HG02852 (cell line): Measurements from ENCODE around the gene TOMT.

Source experiments
- ATAC-seq: cut with Tn5 transposase; IDR thresholded peaks from one replicate; pipeline ENCODE4 v1.9.1; 2021; ENCODE audit warnings: mild to moderate bottlenecking, moderate library complexity; ENCODE audit not compliant: unreplicated experiment

The TOMT gene

DNA sequence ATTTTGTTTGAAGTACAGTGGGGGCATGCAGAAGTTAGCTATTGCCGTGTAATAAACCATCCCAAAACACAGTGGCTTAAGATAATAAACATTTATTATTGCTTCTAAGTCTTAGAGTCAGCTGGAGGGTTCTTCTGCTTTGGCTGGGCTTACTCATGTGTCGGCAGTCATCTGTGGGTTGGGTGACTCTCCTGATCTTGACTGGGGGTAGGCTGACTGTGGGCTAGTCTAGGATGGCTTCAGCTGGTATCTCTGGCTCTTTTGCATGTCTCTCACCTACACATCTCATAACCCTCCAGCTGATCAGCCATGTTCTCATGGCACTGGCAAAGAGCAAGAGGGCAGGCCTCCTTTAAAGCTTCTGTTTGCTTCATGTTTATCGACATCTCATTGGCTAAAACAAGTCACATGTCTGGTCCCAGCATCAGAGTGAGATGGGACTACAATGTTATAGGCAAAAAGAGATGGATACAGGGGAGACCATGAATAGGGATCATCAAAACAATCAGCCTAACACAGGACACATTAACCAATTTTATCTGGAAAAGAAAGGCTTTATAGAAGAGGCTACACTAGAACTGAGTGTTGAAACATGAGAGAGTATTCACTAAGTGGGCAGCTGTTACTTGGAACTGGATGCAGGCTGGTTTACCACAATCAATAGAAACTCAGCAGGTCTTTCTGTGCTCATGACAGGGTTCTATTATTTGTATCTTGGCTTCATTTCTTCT is 19.9 kb upstream of the TOMT start:
- ATAC-seq = no peak

DNA sequence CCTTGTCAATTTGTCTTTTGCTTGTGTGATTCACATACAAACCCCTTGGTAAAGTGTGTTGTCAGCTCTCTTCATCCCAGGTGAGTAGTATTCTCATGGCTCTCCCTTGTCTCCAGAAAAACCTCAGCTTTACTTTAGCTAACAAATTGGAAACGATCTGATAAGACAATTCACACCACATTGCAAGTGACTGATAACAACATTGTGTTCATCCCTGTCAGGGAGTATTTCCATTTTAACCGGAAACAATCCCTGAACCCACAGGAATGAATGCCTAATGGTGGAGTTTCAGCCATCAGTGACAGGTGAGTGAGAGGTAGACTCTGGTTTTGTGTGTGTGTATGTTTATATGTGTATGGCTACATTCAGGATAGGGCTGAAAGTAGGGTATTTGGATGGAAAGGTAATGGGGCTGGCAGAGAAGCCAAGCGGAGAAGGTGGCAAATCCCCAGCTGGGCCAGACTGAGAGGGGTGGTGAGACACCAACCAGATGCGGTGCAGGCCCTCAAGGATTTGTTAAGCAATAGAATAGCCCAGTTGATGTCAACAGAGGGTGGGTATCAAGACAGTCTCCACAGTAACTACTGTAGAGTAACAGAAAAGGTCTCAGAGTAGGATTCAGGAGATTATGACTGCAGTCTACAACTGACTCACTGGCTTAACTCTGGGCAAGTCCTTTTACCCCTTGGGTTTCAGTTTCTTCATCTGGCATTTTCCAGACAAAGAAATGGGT is 17.5 kb upstream of the TOMT start:
- ATAC-seq = no peak

DNA sequence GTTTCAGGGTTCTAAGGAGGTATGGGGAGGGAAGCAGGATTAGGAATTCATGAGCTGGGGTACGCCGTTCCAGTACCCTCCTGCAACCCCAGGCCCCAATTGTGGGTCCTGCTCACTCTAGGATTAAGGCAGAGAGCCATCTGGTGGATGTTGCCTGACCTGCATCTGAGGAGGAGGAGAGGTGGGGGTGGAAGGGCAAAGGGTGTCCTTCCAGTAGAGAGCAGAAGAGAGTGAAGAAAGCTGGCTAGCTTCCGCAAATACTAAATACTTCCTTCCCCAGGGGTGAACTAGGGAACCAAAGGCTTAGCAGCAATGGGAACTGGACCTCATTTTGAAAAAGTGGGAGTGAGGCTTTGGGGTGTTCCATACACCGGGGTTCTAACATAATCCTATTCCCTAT is 14.4 kb upstream of the TOMT start:
- no peak for ATAC-seq

DNA sequence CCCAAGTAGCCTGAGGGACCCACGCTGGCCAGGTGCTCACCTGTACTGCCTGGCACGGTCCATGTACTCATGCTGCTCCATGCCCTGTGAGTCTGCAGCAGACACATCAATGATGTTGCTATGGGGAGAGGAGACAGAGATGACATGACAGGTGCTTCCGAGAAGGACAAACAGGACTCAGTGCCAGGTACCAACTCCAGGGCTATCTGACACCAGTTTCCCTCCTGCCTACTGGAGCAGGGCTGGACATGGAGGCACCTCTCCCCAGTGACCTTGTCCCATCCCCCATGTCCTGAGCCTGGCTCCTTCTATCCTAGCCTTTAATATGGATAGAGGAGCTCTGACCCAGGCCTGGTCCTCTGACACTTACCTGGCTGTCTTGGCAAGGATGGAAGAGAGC is 7.0 kb upstream of the TOMT start:
- no peak for ATAC-seq

DNA sequence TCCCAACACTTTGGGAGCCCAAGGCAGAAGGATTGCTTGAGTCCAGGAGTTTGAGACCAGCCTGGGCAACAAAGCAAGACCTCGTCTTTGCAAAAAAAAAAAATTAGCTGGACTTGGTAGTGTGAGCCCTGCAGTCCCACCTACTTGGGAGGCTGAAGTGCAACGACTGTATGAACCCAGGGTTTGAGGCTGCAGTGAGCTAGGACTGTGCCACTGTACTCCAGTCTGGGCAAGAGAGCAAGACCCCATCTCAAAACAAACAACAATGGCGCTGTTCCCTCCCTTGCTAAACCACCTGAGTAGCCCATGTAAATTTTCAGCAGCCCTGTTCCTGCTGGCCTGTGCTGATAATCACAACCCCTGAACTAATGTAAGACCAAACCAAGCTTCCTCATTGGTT is 5.7 kb upstream of the TOMT start:
- ATAC-seq = no peak

DNA sequence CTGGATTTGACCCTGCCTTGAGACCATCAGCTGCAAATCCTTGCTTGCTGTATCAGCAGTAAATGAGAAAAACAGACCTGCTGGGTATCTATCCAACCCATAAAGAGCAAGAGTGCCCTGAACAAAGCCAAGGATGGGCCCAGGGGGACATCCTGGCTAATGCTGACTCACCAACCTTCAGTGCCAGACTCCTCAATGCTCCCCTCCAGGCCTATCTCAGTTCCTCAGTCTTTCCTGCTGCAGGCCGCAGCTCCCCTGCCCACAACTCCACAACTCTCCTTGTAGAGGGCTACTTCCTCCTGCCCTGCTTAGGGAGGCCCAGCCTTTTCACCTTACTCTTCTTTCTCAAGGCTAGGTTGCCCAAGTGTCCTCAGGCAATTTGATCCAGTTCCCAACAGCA is 5.3 kb upstream of the TOMT start:
- no peak for ATAC-seq

DNA sequence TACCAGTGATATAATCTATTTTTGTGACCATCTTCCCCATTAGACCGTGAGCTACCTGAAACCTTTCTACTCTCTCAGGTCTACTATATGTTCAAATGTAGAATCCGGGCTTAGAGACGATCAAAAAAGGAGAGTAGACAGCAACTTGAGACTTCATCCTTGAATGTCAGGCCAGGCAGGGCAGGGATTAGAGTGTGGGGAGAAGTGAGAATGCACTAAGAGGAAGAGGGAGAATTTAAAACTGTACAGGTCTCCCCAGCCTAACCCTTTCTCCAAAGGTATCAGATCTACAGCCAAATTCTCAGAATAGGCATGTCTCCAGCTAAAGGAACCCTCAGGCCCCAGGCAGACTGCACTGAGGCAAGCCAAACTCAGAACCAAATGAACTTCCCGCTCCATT is 3.6 kb upstream of the TOMT start:
- no peak for ATAC-seq

DNA sequence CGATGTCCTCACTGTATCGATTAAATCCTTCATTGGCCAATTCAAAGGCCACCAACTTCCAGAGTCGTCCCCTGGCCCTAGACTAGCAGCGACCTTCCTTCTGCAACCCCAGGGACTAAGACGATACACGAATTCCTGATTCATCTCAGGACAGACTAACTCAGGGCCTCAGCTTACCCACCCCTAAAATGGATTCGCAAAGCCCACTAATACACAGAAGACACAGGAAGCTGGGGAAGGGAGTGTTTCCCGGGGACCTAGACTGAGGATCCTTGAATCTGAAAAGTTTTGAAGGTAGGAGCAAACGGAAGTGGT is 3.1 kb upstream of the TOMT start:
- no peak for ATAC-seq

DNA sequence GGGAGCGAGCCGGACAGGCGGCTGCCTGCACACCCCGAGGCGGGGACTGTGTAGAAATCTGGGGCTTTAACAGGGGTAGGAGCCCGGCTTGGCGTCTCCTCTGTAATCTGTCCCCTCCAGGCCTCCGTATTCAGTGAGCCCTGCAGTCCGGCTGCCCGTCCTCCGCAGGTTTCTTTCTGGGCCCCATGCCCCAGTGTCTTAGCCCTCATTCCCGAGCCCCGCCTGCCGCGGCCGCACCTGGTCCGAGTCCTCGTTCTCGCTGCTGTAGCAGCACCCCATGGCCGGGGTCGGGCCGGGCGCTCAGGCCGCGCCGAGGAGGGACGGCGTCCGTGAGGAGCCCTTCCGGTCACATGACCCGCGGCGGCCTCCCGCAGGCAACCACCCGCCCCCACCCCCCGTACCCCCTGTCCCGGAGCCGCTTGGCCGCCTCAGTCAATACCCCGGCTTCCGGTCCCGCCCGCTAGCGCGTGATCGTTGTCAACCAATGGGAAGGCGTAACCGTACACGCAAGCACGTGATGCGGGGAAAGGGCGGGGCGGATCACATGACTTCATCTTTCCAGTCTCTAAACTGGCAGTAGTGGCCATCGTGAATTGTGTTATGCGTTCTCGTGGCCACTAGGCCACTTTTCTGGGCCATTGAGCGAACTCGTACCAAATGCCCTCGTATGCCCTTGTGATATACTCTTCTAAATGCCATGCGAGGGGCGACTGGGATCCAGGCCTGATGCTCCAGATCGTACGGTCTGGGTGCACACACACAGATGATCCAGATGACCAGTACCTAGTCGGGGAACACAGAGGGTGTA is 2.6 kb upstream of the TOMT start, which contains the start of gene LAMTOR1:
Gene LAMTOR1 (minus strand): TSS at position 352 of the 808 bp plus-strand sequence. CDS start 73 bp downstream, at position 279.
- ATAC-seq = peak; percentile 85

DNA sequence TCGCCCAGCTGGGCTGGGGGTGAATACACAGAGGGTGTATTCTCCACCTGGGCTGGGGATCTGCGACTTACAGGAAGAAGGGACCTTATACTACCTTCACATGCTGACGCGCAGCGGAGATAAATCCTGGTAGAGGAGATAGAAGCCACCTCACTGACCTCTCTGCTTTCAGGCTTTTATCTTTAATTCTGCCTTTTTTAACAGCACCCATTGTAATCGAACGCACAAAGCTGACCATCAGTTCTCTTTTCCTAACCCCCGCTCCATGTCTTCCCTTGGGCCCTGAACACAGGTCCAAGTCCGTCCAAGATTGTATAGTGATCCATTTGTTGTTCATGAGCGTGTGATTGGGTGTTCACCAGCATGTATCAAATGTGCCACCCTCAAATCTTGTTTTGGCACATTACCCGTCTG is 2.0 kb upstream of the TOMT start:
- ATAC-seq = no peak

DNA sequence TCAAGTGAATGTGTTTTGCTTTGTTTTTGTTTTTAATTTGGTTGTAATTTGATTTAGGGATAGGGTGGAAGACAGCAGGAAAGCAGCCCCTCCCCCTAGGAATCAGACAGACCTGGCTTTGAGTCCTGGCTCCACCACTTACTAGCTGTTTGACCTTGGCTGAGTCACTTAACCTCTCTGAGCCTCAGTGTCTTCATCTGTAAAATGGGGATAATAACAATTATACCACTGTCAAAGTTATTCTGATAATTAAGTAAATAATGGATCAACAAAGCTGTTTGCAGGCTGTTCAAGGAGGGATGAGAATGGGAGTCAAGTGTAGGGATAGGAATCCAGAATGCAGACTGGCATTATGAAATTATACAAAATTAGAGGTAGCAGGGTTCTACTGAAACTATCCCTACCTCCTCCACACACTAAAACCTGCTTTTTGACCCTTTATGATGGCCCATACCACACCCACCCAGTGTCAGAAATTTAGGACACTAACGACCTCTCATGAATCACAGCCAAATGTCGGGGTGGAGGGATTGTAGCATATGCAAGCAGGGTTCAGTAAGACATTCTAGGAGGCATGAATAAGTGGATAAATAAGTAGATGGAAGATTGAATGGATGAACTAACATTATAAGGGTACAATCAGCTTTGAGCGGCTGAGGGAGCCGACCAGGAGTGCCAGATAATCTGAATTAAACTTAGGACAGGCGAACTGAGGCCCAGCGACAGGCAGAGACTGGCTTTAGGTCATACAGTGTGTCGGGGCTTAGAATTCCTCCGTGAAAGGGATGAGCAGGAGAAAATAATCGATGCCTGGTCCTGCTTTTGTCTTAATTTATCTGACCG is 5.8 kb downstream of the TOMT start:
- ATAC-seq = no peak

DNA sequence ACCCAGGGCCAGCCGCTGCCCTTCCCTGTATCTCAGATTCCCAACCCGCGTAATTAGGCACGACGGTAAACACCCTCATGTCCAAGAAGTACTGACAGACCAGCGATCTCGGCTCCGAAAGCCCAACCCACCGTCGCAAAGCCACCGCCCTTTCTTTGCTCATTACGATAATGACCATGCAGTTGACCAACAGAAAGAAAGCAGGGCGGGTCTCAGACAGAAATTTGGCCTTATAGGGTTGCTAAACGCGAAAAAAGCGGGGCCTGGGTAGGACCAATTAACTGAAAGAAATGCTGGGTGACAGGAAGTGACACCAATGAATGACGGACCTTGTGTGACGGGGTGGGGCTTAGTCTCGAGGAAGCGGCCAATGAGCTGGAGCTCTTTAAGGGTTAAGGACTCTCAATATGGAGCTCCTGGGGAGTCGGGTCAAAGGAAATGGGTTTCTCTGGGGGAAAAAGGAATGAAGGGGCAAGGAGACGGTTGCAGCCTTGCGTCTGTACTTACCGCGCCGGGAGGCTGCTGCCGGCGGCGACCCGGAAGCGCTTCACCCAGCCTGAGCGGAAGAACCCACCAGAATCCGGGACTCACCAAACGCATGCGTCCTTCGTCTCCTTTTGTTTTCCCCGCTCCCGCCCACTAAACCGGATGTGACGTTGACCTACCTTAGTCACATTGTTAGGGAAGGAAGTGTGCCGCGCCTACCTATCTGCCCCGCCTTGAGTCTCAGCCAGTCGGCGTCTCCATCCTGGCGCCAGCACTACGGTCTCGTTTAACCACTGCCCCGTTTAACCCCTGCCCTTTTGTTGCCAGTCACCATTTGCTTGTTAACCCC is 6.6 kb downstream of the TOMT start, which contains the start of gene ANAPC15:
Gene ANAPC15 (minus strand): TSS at position 553 of the 835 bp plus-strand sequence. CDS start 1,419 bp downstream, outside the sequence.
- peak; percentile 90 for ATAC-seq

DNA sequence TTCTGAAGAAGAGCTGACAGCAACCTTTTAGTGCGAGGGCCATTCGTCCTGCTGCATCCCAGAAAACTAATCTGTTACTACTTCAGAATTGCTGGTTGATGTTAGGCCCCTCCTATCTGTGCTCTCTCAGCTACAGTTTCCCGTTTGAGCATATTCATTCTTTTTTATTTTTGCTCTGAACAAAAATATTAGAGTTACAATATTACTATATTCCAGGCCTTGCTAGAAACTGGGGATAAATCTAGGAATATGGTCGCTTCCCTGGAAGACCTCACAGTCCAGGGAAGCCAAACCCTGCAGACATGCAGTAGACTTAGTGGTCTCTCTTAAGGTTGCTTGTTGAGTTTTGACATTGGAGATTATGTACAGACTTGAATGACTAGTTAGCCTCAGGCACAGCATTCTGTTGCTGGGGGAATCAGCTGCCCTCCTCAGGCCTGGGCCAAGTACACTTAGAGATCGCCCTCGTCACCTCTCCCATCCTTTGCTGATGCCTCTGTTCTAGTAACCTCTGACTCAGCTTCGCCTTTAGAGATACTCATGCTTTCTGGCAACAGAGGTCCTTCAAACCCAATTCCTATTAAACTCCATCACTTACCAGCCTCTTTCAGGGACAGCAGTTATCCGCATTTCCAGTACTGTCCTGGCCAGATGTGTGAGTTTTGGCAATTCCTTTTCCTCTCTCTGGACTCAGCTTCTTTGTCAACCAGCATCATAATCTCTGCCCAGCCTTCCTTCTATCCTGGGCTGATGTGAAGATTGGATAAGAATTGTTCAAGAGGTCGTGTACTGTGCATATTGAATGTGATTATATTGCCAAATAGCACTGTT is 7.5 kb downstream of the TOMT start:
- ATAC-seq = no peak

DNA sequence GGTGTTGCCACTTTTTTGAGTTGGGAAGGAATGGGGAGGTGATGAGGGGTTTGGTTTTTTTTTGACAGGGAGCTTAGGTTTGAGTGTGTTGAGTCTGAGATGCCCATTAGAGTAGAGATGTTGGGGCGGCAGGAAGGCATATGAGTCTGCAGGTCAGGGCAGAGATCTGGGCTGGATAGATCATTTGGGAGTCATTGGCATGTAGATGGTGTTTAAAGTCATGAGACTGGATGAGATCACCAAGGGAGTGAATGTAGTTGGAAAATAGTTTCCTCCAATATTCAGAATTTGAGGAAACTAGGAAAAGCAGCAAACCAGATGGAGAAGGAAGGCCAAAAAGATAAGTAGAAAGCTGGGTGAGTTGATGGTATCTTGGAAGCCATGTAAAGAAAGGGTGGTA is 8.8 kb downstream of the TOMT start:
- no peak for ATAC-seq

DNA sequence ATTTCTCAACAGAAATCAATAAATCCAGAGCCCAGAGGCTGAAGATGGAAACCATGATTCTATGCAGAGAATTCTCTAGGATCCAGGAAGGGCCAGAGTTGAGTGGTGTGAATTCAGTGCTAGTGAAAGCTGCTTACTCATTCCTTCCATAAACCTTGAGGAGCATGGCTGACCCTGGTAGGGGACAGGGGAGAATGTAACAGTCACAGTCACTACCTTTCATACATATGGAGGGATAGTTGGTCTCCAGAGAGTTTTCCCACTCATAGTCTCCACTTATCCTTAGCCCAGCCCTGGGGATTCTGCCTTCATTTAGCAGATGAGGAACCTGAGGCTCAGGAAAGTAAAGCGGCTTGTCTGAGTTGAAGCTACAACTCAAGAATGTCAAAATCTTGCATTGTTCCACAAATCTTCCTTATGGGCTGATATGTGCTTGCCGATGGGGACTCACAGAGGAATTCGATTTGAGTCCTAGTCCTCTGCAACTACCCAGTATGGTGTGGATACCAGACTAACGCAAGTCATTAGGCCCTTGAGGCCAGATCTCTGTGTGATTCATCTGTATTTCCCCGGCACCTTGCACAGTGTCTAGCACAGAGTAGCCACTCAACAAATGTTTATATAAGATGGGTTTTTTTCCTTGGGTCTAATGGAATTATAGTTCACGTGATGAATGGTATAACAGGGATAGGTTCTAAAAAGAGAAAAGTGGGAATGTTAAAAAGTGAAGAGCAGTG is 10.5 kb downstream of the TOMT start:
- no peak for ATAC-seq

DNA sequence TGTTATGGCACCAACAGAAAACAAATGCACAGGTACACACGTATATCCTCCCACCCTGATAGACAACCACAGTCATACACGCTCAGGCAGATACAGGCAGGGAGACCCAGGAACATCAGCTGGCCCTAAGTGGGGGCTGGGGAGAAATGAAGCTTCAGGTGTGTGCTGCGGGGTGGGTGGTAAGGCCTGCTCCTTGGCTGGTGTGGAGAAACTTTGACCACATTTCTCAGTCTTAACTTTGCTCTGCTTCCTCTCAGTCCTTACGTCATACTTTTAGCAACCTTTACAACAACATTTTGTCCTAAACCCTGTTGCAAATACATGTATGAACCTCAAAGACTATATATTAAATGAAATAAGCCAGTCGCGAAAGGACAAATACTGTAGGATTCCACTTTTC is 13.5 kb downstream of the TOMT start:
- no peak for ATAC-seq

DNA sequence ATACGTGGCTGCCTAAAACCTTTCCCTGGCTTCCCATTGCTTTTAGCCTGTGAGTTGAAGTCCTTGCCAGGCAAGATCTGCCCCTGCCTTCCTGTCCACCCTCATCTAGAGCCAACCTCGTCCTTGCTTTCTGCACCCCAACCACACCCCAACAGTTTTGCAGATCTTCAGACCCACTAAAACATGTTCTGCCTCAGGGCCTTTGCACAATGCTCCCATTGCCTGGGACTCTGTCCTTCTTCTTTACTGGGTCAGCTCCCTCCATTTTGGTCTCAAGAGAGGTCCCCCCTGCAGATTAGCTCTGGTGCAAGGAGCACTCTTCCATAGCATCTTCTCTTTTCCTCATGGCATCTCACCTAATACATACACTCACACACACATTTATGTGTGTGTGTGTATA is 15.2 kb downstream of the TOMT start:
- no peak for ATAC-seq

DNA sequence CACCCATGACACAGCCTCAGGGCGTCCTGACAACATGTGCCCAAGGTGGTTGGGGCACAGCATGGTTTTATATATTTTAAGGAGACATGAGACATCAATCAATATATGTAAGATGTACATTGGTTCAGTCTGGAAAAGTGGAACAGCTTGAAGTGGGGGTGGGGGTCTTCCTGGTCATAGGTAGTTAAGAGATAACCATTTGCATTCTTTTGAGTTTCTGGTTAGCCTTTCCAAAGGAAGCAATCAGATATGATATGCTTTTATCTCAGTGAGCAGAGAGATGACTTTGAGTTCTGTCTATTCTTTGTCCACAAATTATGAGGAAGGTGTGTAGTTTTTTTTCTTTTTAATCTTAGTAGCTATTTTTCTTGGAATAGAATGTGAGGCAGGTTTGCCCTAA is 16.9 kb downstream of the TOMT start:
- no peak for ATAC-seq
